ENCODE measurements around the gene CHN1.

Gene CHN1

DNA sequence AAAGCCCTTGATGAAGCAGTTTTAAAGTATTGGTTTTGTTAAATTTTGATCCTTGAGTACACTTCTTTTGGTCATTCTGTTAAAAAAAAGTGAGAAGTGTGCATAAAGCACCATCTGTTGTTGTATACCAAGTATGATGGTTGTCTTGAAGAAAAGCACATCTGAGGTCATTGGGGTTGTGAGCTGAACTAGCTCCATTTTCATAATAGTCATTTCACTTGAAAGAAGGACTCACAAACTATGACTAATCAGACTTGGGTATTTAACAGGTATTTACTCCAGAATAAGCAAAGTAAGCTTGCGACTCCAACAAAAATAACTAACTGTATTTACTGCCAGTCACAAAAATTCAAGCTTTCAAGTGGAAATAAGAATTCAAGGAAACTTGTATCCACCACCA is 35.1 kb downstream of the CHN1 start:
- DNase-seq = no peak

GRCh38 chr2:174969091-174969734 is 36.0 kb downstream of the CHN1 start:
- no peak for DNase-seq

- peak; percentile 30 for DNase-seq
Observed at GRCh38 chr2:174967691-174968260, 37.4 kb downstream of the CHN1 start.

DNA sequence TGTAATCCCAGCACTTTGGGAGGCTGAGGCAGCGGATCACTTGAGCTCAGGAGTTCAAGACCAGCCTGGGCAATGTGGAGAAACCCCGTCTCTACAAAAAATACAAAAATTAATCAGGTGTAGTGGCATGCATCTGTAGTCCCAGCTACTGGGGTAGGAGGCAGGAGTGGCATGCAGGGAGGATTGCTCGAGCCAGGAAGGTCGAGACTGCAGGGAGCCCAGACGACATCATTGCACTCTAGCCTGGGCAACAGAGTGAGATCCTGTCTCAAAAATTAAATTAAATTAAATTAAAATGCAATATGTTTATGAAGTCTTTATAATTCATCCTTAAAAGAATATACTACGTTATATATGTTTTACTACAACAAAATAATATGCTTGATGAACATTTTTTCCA is 38.1 kb downstream of the CHN1 start:
- no peak for DNase-seq

DNA sequence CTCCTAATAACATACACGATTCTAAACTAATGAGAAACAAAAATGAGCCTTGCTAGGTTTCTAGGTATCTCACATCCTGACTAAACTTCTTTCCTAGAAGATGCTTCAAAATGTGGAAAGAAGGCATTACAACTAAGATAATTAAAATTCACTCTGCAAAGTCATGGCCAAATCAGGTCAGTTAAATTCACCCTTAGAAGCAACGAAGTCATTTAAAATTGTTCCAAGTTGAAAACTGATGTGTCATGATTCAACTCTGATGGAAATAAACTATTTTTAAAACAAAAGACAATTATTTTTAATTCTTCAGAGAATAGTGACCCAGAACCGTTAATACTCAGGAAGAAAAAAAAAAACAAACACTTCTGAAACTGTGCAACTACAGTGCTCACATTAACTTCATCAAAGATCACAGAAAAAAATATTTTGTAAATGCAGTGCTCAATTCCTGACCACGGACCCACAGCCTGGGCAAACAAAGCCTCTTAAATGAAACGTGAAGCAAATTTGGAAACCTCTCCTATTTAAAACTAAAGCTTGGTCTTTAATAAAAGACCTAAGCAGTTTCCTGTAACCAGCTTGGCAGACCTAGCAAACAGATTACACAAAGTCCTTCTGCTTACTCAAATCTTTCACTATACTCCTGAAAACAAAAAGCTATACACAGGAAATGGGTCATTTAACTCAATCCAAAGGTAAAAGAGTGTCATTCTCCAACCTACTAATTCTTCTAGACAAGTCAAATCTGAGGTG is 39.0 kb downstream of the CHN1 start:
- DNase-seq = no peak

DNA sequence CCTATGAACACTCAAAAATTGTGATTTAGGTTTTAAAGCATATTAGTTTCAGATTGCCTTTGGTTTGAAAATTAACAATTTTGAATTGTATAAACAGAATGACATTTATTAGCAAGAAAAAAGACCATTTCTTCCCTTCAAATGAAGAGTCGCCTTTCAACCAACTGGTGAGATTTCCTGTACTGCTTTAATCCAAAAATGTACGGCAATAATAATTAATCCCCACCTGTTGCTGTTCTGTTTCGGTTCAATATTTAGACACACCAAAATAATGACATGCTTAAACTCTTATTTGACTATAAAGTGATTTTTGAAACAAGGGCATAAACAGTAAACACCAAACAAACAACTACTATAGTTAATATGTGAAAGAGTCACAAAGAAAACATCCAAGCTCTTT is 39.6 kb downstream of the CHN1 start:
- no peak for DNase-seq

- DNase-seq = no peak
Observed at GRCh38 chr2:174964404-174964803, 40.8 kb downstream of the CHN1 start.

GRCh38 chr2:174963437-174964400 is 41.5 kb downstream of the CHN1 start:
- no peak for DNase-seq

GRCh38 chr2:174959787-174960186 is 45.4 kb downstream of the CHN1 start:
- peak; percentile 41 for DNase-seq

DNA sequence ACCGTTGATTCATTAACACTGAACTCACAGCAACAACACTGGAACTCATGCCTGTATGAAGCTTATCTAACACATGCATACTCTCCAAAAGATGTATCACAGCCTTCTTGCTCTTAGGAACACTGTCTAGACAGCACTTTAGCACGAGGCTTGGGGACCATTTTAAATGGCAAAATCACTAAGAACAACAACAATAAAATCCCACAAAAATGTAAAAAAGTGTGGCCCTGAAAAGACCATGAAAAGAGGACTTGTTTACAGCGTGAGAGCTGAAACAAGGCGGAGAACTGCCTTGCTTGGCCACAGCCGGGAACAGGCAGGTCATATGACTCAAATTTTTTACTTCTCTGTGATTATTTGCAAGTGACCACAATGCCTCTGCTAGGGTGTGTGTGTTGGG is 48.1 kb downstream of the CHN1 start:
- DNase-seq = peak; percentile 18

DNA sequence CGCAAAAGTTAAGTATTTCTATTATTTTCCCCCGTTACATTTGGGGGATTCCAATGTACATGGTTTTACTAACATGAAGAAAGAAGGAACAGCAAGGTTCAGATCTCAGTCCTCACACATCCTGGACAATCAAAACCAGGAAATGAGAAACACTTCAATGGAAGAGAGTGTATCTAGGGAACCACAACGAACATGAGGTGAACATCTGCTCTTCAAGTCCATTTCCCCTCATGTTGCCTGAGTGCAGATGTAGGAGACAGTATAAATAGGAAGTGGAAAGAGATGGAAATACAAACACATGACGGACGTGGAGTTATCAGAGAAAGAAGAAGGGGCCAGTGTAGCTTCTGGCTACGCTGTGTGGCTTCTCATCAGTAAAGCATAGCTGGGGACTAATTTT is 52.6 kb downstream of the CHN1 start:
- DNase-seq = no peak

DNA sequence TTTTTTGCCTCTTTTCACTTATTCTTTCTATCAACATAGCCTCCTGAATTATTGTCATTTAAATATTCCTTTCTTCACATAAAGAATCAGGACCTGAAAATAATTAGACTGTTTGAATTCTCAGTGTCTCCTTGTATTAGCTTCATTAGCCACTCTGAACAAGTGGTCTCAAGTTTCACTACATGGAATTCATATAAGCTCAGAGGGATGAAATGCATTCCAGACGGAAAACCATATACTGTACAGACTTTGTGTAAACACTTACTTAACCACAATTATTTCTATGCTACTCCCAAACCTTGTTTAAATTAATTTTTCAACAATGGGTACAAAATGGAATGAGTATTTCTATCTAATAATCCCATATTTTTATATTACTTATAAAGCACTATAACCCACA is 53.4 kb downstream of the CHN1 start:
- DNase-seq = peak; percentile 95

- DNase-seq = no peak
Observed at GRCh38 chr2:174949988-174950687, 55.0 kb downstream of the CHN1 start.

DNA sequence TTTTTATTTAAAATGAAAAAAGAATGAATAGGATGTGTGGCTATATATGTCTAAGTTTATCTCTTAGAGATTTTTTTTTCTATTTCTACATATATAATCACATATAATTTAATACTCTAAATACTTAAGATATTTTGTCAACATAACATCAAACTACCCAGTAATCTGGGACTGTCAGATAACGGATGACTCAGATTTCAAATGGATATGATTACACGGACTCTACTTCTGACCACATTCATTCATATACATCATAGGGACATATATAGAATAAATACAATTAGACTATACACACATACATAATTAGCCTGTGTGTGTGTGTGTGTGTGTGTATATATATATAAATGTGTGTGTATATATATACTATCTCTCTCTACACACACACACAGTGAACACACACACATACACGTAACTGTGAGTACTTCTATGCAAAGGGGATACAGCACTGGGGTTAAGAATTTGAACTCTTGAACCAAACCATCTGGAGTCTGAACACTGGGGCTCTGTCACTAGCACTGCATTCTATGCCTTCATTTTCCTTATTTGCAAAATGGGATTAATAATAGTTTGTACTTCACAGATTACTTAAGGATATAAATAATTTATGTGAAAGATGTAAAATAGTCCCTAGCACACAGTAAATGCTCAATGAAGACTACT is 59.5 kb downstream of the CHN1 start:
- no peak for DNase-seq

GRCh38 chr2:174939046-174939445 is 66.1 kb downstream of the CHN1 start:
- peak; percentile 67 for DNase-seq

DNA sequence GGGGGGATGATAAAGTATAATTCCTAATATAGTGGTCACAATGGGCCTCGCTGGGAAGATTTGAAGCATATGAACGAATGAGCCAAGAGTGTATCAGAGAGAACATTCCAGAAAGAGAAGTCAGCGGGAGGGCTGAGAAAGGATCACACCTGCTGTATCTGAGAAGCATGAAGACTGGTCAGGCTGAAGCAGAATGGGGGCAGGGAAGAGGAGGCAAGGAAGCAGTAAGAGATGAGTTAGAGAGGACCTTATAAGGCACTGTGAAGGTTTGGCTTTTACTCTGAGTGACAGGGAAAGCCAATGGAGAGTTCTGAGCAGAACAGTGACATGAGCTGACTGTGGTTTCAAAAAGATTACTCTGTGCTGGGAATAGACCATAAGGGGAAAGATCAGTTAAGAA is 73.5 kb downstream of the CHN1 start:
- peak; percentile 54 for DNase-seq

DNA sequence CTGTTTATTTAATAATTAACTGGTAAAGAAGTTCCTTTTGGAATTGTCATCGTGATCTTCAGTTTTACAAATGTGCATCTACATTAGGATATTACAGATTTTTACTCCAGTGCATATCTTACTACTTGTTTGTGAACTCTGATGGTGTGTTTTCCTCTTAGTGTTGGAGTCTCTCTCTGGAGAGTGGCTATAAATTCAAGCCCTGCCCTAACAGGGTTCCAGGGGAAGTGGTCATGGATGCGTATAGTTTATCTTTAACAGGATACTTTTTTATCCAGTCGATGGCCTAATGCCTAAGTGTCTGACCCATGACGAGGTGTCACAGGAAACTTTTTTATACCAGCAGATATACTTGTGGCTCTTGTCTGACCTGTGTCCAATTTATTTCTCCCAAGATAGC is 75.4 kb downstream of the CHN1 start:
- DNase-seq = no peak

DNA sequence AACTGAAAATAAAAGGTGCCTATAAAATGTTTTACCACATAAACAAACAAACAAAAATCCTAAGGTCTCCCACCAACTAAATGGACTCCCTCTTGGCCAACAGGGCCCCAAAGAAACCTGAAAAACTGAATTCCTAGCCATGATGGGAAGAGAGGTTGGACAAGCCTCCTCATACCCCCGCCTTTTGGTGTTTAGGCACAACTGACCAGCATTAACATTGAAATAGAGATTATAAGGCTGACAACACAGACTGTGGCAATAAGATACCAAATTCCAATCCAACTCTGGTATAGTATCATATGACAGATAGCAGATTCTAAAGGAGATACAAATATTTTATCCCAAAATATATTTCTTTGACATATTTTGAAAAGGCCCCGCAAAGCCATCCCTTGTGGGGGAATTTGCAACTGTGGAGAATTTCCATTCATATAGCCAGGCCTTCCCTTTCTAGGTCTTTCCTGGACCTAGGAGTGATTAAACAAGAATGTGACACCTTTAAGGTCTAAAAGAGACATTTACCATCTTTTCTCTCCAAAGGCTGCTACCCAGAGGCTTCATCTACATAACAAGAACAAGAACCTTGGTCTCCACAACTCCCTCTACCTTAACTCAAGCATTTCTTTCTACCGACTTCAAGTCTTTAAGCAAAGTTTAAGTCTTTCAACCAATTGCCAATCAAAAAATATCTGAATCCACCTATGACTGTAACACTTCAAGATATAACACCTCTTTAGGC is 80.0 kb downstream of the CHN1 start:
- DNase-seq = no peak

- no peak for DNase-seq
Observed at GRCh38 chr2:174924061-174924693, 81.0 kb downstream of the CHN1 start.

- no peak for DNase-seq
Observed at GRCh38 chr2:174919947-174920595, 85.1 kb downstream of the CHN1 start.

Measured in fibroblast of skin of scalp (primary cell).